Measurements from ENCODE around the gene POC1A. TPM values are rescaled to one million over a fixed set of nuclear protein-coding genes. Genes with fewer than 3 reads are reported as not detected.
A peak's percentile ranks its signal among the peaks of the same experiment; 100 is the strongest.

Gene POC1A
- total and polyA plus RNA-seq, 9 of the 15 experiments (the other 6 are each of a cell fraction or from before 2014, with no cell fraction given) = 7.2 to 17.5 (median 12.1) TPM

DNA sequence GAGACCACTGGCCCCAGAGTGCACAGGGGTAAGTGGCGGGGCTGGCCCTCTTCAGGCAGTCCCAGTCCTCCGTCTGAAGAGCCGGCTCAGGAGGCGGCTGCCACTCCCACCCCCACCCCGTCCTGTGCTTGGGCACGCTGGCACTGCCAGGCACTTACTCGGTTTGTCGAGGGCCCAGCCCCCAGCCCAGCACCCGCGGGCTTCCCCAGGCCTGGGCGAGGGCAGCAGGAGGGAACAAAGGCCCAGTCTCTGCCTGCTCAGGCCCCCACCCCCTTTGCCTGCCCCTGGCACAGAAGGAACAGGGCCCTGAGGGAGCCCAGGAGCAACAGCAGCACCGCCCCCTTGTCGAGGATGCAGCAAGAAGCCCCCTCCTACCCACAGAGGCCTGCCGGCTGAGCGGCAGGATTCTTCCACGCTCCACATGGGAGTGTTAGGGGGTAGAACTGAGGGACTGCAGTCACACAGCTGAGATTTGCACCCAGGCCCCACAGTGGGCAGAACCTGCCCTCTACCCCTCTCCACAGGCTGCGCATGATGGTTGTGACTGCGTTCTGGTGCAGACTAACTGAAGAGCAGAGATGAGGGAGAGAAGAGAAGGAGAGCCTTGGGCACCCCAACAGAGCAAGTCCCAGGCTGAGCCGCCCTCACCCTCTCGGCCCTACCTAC is 106.8 kb downstream of the POC1A start:
- BruUV-seq (replicated peaks) = no TSS peak
- in situ Hi-C loops (cut with MboI) = loop anchor here (5.0 kb wide), 1 partner anchor 35 kb away; no protein-coding TSS in a partner anchor
- DNase-seq (ENCODE audit: extremely low read depth in 1 of 4, low spot score in 3 of 4) (no peak), ATAC-seq (no peak), FAIRE-seq (no peak)
- peaks cover 35% of the 10 kb centered on the region; the same call in 2 of the 3 replicates for H3K36me3 ChIP-seq (ENCODE audit: control insufficient read depth, insufficient read depth, low read length)
- POLR2A ChIA-PET = interaction anchor here (0.6 to 1.1 kb wide), 2 partner anchors 10 to 11 kb away, joined by 3 to 4 read pairs; no protein-coding TSS in a partner anchor
- H3K4me1 ChIP-seq (replicated peaks in 1 of 2; ENCODE audit: control insufficient read depth in 2 of 2, insufficient read depth in 2 of 2, low read length in 2 of 2) = peaks cover 6 to 39% of the 10 kb centered on the region in 2 experiments; a peak in 4 of 5 replicates
- intact Hi-C loops (cut with micrococcal nuclease) = no loop called here
- no peak overlapping the region for H3K4me3 ChIP-seq
- H3K9me3 ChIP-seq (replicated peaks; ENCODE audit: control insufficient read depth, insufficient read depth, low read depth, low read length) = no peaks in the 10 kb centered on the region
- no peak overlapping the region for H3K4me2 ChIP-seq (ENCODE audit: insufficient read depth, low read length)
- no peak overlapping the region for H2AFZ ChIP-seq (ENCODE audit: low read depth, low read length)
- H3K9ac ChIP-seq (ENCODE audit: insufficient read depth in 1 of 2, low read depth in 2 of 2, low read length in 2 of 2) = no peak overlapping the region; a peak in 1 of 4 replicates
- CTCF ChIA-PET (ENCODE audit: low intra/inter-chr PET ratio) = no interaction called here
- peaks cover 8% of the 10 kb centered on the region for H3K79me2 ChIP-seq (ENCODE audit: control insufficient read depth, insufficient read depth, low read length)
- H4K20me1 ChIP-seq (replicated peaks; ENCODE audit: control insufficient read depth, insufficient read depth, low read length) = no peaks in the 10 kb centered on the region; the same call in 1 of the 2 replicates
- H3K27me3 ChIP-seq (ENCODE audit: control insufficient read depth in 2 of 2, insufficient read depth in 2 of 2, low read length in 2 of 2) = no peaks in the 10 kb centered on the region
- H3K9me1 ChIP-seq (ENCODE audit: control insufficient read depth, insufficient read depth, low read length) = no peaks in the 10 kb centered on the region
- 83% methylated on average over 5 of the region's 20 CpGs for WGBS (ENCODE audit: insufficient coverage, low coverage, missing lambda C conversion rate)
- H3K27ac ChIP-seq (ENCODE audit: extremely low read depth, low read depth, low read length) = no peak overlapping the region
- TF ChIP-seq POLR2G (IDR thresholded peaks at IDR 0.05; ENCODE audit: low read depth, low read length) = 0 out of 2 replicates have a peak, but pooled peaks have one; percentile 14
- no peak for TF ChIP-seq ZNF280A (IDR thresholded peaks at IDR 0.05; ENCODE audit: low read depth, partially characterized antibody)

All from K562 (cell line).